ENCODE data around the gene C10orf53.

Gene C10orf53

DNA sequence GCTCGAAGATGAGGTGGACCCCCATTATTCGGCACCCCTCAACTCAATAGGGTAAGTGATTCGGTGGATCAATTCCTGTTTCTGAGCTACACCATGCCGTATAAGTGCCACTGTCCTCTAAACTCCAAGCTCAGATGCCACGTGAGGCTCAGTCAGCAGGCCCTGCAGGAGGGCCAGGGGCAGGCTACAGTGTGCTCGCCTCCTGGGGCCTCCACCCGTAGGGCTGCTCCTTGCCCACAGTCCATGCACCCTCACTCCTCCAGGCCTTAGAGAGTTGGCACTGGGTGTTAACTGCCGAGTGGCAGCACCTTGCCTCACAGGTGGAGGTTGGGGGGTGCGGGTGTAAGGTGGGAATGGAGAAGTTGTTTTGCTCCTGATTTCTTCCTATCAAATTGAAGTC is 12.1 kb downstream of the C10orf53 start:
- H3K9me2 ChIP-seq (replicated peaks; ENCODE audit: control insufficient read depth, low read length), result no peaks in the 10 kb centered on the region
- no peaks in the 10 kb centered on the region for H3F3A ChIP-seq (ENCODE audit: control insufficient read depth, insufficient read depth)
- TF ChIP-seq, protein P1, sequence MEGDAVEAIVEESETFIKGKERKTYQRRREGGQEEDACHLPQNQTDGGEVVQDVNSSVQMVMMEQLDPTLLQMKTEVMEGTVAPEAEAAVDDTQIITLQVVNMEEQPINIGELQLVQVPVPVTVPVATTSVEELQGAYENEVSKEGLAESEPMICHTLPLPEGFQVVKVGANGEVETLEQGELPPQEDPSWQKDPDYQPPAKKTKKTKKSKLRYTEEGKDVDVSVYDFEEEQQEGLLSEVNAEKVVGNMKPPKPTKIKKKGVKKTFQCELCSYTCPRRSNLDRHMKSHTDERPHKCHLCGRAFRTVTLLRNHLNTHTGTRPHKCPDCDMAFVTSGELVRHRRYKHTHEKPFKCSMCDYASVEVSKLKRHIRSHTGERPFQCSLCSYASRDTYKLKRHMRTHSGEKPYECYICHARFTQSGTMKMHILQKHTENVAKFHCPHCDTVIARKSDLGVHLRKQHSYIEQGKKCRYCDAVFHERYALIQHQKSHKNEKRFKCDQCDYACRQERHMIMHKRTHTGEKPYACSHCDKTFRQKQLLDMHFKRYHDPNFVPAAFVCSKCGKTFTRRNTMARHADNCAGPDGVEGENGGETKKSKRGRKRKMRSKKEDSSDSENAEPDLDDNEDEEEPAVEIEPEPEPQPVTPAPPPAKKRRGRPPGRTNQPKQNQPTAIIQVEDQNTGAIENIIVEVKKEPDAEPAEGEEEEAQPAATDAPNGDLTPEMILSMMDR (IDR thresholded peaks at IDR 0.05; ENCODE audit: low read depth, low read length, poor library complexity, severe bottlenecking), result no peak
- no peak for TF ChIP-seq EZH2phosphoT487 (IDR thresholded peaks at IDR 0.05; ENCODE audit: borderline replicate concordance, low read length)
- H3K4me1 ChIP-seq (ENCODE audit: control insufficient read depth, low read length), result no peaks in the 10 kb centered on the region
- H3K4me2 ChIP-seq (ENCODE audit: low read length), result no peak overlapping the region
- H4K20me1 ChIP-seq (ENCODE audit: control insufficient read depth, insufficient read depth, low read depth, low read length), result no peaks in the 10 kb centered on the region
- no peaks in the 10 kb centered on the region for H3K79me2 ChIP-seq (ENCODE audit: control insufficient read depth, low read length)
- no peaks in the 10 kb centered on the region for H3K9me3 ChIP-seq (ENCODE audit: control insufficient read depth, insufficient read depth, low read length)
- no peak overlapping the region for H3K4me3 ChIP-seq (ENCODE audit: low read length)
- no peaks in the 10 kb centered on the region for H3K36me3 ChIP-seq (ENCODE audit: control insufficient read depth, low read length)
- peaks cover 32% of the 10 kb centered on the region for H3K27me3 ChIP-seq (ENCODE audit: control insufficient read depth, low read length)
- no peak overlapping the region for H3K27ac ChIP-seq (ENCODE audit: low read depth, low read length)

DNA sequence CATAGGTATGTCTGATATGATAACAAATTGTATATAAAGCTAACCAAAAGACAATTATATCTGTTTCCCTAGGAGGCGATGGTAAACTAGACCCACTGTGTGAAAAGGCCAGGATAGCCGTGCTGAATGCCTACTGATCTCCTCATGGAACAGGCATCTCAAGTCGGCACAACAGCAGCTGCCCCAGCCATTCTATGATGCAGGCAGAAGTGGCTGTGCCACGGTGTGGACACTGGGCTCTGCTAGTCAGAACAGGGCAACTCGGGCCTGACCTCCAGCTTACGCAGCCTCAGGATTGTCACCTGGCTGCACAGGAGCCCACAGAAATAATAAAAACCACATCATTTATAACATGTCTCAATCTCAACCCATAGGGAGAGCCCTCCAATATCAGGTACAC is 15.0 kb downstream of the C10orf53 start:
- TF ChIP-seq, protein P1 (IDR thresholded peaks at IDR 0.05; ENCODE audit: low read depth, low read length, poor library complexity, severe bottlenecking), result no peak
- TF ChIP-seq EZH2phosphoT487 (IDR thresholded peaks at IDR 0.05; ENCODE audit: borderline replicate concordance, low read length), result no peak
- no peak overlapping the region for H3K4me3 ChIP-seq (ENCODE audit: low read length)
- no peaks in the 10 kb centered on the region for H3F3A ChIP-seq (ENCODE audit: control insufficient read depth, insufficient read depth)
- no peaks in the 10 kb centered on the region for H3K36me3 ChIP-seq (ENCODE audit: control insufficient read depth, low read length)
- H3K9me3 ChIP-seq (ENCODE audit: control insufficient read depth, insufficient read depth, low read length), result no peaks in the 10 kb centered on the region
- H3K79me2 ChIP-seq (ENCODE audit: control insufficient read depth, low read length), result no peaks in the 10 kb centered on the region
- no peaks in the 10 kb centered on the region for H4K20me1 ChIP-seq (ENCODE audit: control insufficient read depth, insufficient read depth, low read depth, low read length)
- no peaks in the 10 kb centered on the region for H3K9me2 ChIP-seq (replicated peaks; ENCODE audit: control insufficient read depth, low read length)
- no peaks in the 10 kb centered on the region for H3K4me1 ChIP-seq (ENCODE audit: control insufficient read depth, low read length)
- no peak overlapping the region for H3K27ac ChIP-seq (ENCODE audit: low read depth, low read length)
- peaks cover 23% of the 10 kb centered on the region for H3K27me3 ChIP-seq (ENCODE audit: control insufficient read depth, low read length)
- H3K4me2 ChIP-seq (ENCODE audit: low read length), result no peak overlapping the region

DNA sequence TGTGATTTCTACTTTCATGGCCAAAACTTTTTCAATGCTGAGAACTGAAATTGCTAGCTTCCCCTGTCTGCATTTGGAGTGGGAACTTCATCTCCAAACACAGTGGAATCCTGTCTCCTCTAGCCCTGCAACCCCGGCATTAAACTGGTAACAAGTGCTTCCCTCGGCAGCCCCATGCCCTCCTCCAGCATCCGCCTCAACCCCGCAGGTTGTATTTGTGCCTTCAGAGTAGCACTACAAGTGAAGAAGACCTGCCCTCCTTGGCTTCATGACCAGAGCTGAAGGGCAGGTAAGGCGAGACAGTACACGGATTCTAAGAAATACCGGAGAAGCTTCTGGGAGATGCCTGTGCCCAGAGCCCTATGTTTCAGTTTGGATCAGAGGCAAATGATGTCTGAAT is 16.9 kb downstream of the C10orf53 start:
- Histone ChIP-seq H3K27me3 (ENCODE audit: control insufficient read depth, low read length) (peaks cover 7% of the 10 kb centered on the region; the same call in 1 of the 2 replicates), H3K4me3 (ENCODE audit: low read length) (no peak overlapping the region), H3K4me1 (ENCODE audit: control insufficient read depth, low read length) (no peaks in the 10 kb centered on the region), H3K27ac (ENCODE audit: low read depth, low read length) (no peak overlapping the region), H3F3A (ENCODE audit: control insufficient read depth, insufficient read depth) (no peaks in the 10 kb centered on the region), H3K36me3 (ENCODE audit: control insufficient read depth, low read length) (no peaks in the 10 kb centered on the region), H3K79me2 (ENCODE audit: control insufficient read depth, low read length) (no peaks in the 10 kb centered on the region), H3K9me2 (replicated peaks; ENCODE audit: control insufficient read depth, low read length) (no peaks in the 10 kb centered on the region), H4K20me1 (ENCODE audit: control insufficient read depth, insufficient read depth, low read depth, low read length) (no peaks in the 10 kb centered on the region), H3K9me3 (ENCODE audit: control insufficient read depth, insufficient read depth, low read length) (no peaks in the 10 kb centered on the region), H3K4me2 (ENCODE audit: low read length) (no peak overlapping the region)
- TF ChIP-seq, protein P1 (IDR thresholded peaks at IDR 0.05; ENCODE audit: low read depth, low read length, poor library complexity, severe bottlenecking), result no peak
- TF ChIP-seq EZH2phosphoT487 (IDR thresholded peaks at IDR 0.05; ENCODE audit: borderline replicate concordance, low read length), result no peak

DNA sequence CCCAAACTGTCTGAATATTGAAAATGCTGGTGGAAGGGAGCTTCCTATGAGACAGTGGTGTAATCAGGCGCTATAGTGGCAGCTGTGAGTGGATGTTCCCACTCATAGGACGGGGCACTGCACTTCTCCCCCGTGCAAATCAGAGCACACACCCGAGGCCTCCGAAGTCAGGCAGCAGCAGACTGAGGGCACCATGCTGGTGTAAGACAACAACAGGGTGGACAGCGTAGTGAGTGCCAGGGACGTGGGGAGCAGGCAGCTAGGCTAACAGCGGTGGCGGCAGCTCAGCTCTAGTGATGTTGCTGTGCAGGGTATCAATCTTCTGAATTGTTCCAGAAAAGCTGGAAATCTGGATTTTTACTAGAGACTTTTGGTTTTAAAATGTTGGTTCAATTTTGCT is 19.2 kb downstream of the C10orf53 start:
- H3K4me3 ChIP-seq (ENCODE audit: low read length), result no peak overlapping the region
- no peaks in the 10 kb centered on the region for H3K79me2 ChIP-seq (ENCODE audit: control insufficient read depth, low read length)
- no peaks in the 10 kb centered on the region for H3K9me3 ChIP-seq (ENCODE audit: control insufficient read depth, insufficient read depth, low read length)
- no peaks in the 10 kb centered on the region for H3F3A ChIP-seq (ENCODE audit: control insufficient read depth, insufficient read depth)
- no peaks in the 10 kb centered on the region for H3K9me2 ChIP-seq (replicated peaks; ENCODE audit: control insufficient read depth, low read length)
- H4K20me1 ChIP-seq (ENCODE audit: control insufficient read depth, insufficient read depth, low read depth, low read length), result no peaks in the 10 kb centered on the region
- no peak for TF ChIP-seq EZH2phosphoT487 (IDR thresholded peaks at IDR 0.05; ENCODE audit: borderline replicate concordance, low read length)
- TF ChIP-seq, protein P1 (IDR thresholded peaks at IDR 0.05; ENCODE audit: low read depth, low read length, poor library complexity, severe bottlenecking), result no peak
- no peaks in the 10 kb centered on the region for H3K4me1 ChIP-seq (ENCODE audit: control insufficient read depth, low read length)
- no peaks in the 10 kb centered on the region for H3K27me3 ChIP-seq (ENCODE audit: control insufficient read depth, low read length)
- H3K4me2 ChIP-seq (ENCODE audit: low read length), result no peak overlapping the region
- no peak overlapping the region for H3K27ac ChIP-seq (ENCODE audit: low read depth, low read length)
- no peaks in the 10 kb centered on the region for H3K36me3 ChIP-seq (ENCODE audit: control insufficient read depth, low read length)

Data from DOHH2 (cell line).